GM19452 (cell line): ENCODE data around the gene PRAMEF15.
"Not testable (repeated sequence)": the region's sequence is repeated elsewhere in the genome, so short reads cannot be mapped to it uniquely, and the experiment has no call there.

Experiments used
- ATAC-seq: cut with Tn5 transposase; IDR thresholded peaks from one replicate; pipeline ENCODE4 v1.9.1; 2021; ENCODE audit not compliant: unreplicated experiment

The PRAMEF15 gene

GRCh38 chr1:13315281-13315680, at the start of gene PRAMEF15:
Gene PRAMEF15 (plus strand): TSS chr1:13315581. CDS start chr1:13318408, 2,827 bp downstream.
- not testable (repeated sequence) for ATAC-seq

GRCh38 chr1:13277016-13277415, 38.4 kb upstream of the PRAMEF15 start:
- ATAC-seq: not testable (repeated sequence)

DNA sequence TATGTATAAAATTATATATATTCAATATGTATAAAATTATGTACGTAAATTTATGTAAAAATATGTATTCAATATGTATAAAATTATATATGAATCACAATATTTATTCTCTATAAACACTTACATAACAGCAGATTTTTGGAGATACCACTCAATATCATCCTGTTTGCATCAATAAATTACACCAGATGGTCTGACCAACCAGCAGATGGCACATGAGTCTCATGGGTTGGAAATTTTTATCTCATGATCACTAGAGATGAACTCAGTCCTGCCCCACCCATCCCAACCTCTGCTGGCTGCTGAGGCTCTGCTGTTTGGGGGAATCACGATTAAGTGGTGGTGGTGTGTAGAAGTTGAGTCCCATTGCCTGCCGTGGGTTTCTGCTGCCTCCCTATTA, 35.8 kb upstream of the PRAMEF15 start:
- not testable (repeated sequence) for ATAC-seq

GRCh38 chr1:13285037-13285436, 30.3 kb upstream of the PRAMEF15 start, which contains the start of gene PRAMEF8:
Gene PRAMEF8 (minus strand): TSS chr1:13285137. CDS start chr1:13284091, 1,046 bp downstream.
- not testable (repeated sequence) for ATAC-seq

GRCh38 chr1:13289030-13289429, 26.4 kb upstream of the PRAMEF15 start:
- ATAC-seq: not testable (repeated sequence)

DNA sequence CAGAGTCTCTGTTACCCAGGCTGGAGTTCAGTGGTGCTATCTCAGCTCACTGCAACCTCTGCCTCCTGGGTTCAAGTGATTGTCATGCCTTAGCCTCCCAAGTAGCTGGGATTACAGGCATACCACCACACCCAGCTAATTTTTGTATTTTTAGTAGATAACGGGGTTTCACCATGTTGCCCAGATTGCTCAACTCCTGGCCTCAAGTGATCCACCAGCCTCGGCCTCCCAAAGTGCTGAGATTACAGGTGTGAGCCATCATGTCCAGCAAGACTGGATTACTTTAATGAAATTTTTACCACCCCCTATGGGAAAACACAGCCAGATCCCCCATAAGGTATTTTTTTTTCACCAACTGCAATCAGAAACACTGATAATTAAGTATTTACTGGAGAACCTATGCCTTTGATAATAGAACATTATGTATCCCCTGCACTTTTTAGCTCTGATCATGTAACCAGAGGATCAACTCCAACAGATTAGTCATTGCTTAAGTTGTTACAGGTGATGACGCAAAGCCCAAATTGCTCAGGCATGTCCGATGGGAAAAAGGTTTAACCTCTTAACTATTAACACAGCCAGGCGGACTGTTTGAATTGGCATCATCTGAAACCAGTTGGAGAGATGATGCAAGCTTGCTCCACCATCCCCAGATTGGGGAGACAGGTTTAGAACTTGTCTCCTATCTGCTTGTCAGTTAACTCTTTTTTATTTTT, 18.0 kb upstream of the PRAMEF15 start:
- not testable (repeated sequence) for ATAC-seq

DNA sequence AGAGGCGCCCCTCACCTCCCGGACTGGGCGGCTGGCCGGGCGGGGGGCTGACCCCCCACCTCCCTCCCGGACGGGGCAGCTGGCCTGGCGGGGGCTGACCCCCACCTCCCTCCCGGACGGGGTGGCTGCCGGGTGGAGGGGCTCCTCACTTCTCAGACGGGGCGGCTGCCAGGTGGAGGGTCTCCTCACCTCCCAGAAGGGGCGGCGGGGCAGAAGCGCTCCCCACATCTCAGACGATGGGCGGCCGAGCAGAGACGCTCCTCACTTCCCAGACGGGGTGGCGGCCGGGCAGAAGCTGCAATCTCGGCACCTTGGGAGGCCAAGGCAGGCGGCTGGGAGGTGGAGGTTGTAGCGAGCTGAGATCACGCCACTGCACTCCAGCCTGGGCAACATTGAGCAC, 16.7 kb upstream of the PRAMEF15 start:
- not testable (repeated sequence) for ATAC-seq

- not testable (repeated sequence) for ATAC-seq
Measured at GRCh38 chr1:13302197-13302596, 13.2 kb upstream of the PRAMEF15 start.

DNA sequence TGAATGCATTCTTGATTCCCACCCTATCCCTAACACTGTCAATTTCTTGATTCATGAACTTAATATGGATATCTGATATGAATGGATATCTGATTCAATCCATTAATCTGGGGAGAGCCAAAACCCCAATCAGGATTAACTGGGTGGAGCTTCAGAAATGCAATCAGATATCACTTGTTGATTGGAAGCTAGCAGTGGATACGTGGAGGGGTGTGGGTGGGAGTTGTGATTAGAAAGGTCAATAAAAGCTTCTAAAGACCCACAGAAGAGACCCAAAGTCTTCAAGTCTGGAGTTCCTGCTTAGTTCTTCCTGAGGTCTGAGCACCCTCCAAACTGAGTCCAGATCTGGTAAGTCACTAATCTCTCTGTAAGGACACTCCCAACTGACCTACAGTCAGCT, 12.1 kb upstream of the PRAMEF15 start, which contains the start of gene PRAMEF33:
Gene PRAMEF33, plus strand, starts transcription at position 301 of the 400 bp plus-strand sequence. CDS start 2,416 bp downstream, outside the sequence.
- ATAC-seq: not testable (repeated sequence)

GRCh38 chr1:13342496-13342895, 27.1 kb downstream of the PRAMEF15 start:
- not testable (repeated sequence) for ATAC-seq

DNA sequence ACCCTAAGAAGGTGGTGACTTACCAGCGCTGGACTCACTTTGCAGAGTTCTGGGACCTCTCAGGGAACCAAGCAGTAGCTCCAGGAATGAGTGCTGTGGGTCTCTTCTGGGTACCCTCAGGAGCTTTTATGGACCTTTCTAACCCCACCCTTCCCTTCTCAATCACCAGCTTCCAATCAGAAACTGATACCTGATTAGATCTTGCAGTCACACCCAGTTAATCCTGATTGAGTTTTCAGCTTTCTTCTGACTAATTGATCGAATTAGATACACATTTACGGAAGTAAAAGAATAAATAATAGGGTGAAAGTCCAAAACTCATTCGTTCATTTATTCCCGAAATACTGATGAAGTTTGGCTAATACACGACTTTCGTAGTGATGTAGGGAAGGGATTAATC, 31.7 kb downstream of the PRAMEF15 start, which contains the start of gene PRAMEF14:
Gene PRAMEF14, minus strand, starts transcription at position 101 of the 400 bp plus-strand sequence. CDS start 1,820 bp downstream, outside the sequence.
- ATAC-seq: not testable (repeated sequence)

DNA sequence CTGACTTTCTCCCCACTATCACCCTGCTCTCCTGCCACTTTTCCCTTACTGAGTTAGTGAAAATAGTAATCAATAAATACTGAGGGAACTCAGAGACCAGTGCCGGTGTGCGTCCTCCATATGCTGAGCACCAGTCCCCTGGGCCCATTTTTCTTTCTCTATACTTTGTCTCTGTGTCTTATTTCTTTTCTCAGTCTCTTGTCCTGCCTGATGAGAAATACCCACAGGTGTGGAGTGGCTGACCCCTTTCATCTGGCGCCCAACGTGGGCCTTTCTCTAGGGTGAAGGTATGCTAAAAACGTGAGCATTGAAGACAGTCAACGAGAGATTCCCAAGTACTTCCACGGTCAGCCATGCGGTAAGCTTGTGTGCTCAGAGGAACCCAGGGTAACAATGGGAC, 38.1 kb downstream of the PRAMEF15 start:
- ATAC-seq: not testable (repeated sequence)

GRCh38 chr1:13354475-13354874, 39.1 kb downstream of the PRAMEF15 start:
- not testable (repeated sequence) for ATAC-seq

GRCh38 chr1:13356774-13357173, 41.4 kb downstream of the PRAMEF15 start:
- not testable (repeated sequence) for ATAC-seq

- ATAC-seq: not testable (repeated sequence)
Measured at GRCh38 chr1:13362364-13362763, 47.0 kb downstream of the PRAMEF15 start.

DNA sequence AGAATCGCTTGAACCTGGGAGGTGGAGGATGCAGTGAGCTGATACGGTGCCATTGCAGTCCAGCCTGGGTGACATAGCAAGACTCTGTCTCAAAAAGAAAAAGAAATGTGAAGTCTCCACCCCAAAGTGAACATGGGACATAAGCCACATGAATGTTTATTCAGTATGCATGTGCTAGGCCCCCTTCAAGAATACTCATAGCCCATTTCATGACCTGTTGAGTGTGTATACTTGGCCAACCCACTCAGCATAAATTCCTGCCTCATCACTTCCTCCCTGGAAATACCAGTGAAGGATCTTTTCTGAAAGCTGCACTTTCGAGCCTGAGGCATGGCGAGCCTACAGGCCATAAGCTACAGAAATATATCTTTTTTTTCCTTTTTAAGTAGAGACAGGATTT, 49.5 kb downstream of the PRAMEF15 start:
- not testable (repeated sequence) for ATAC-seq

DNA sequence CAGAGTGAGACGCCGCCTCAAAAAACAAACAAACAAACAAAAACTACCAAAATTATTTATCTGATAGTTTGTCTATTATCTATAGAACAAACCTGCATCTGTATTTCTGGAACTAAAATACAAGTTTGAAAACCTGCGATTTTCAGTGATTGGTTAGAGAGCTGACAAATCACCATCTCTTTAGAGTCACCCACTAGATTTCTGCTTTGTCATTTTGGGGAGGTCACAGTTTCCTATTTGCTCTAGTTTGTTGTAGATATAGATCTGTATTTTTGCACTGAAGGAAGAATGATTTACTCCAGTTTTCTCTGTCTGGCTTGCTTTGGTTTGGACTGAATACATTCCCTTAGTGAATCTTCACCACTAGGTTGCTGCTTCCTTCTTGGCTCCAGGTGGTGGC, 51.2 kb downstream of the PRAMEF15 start:
- ATAC-seq: not testable (repeated sequence)

DNA sequence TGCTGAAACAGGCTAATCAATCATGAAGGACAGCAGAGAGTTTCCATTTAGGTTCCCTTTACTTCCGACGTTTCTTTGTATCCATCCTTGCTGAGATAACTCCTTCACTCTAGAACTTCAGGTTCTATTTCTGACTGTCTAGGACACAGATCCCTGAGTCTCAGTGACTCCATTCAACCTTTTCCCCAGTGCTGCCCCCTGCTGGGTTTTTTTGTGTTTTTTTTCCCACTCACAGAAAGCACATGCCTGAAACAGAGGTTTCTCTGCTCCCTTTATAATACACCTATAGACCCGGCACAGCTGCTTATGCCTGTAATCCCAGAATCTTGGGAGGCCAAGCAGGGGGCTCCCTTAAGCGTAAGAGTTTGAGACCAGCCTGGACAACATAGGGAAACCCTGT, 53.2 kb downstream of the PRAMEF15 start:
- not testable (repeated sequence) for ATAC-seq
